GM18502 (cell line): Measurements from ENCODE around the gene AREG.

Experiments
- ATAC-seq: cut with Tn5 transposase; IDR thresholded peaks from one replicate; pipeline ENCODE4 v1.9.1; 2021; ENCODE audit warnings: mild to moderate bottlenecking; ENCODE audit not compliant: unreplicated experiment, poor library complexity

Gene AREG

DNA sequence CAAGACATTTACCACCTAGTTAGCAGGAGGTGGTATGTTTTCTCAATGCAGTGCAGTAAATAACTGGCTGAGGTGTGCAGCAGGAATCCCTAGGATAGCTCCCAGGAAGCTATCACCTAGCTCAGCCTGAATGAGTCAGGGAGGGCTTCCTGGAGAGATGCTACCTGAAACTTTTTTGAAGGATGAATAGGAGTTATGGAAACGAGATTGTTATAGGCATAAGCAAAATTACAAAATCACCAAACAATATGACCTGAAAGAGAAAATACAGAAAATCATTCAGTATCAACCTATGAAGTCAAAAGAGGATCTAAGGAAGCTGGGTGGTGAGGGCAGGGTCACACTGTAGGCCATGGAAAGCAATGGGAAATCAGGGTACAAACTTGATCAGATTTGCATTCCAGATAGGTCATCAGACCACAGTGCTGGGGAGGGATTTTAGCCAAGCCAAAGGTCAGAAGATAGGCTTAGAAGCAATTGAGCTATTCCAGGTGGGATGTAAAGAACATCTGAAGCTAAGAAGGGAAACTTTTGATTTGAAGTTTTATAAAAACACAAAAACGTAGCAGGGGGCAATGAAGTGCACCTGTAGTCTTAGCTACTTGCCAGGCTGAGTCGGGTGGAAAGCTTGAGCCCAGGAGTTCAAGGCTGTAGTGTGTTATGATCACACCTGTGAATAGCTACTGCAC is 11.3 kb downstream of the AREG start:
- no peak for ATAC-seq

GRCh38 chr4:74456849-74457395 is 12.0 kb downstream of the AREG start:
- no peak for ATAC-seq

DNA sequence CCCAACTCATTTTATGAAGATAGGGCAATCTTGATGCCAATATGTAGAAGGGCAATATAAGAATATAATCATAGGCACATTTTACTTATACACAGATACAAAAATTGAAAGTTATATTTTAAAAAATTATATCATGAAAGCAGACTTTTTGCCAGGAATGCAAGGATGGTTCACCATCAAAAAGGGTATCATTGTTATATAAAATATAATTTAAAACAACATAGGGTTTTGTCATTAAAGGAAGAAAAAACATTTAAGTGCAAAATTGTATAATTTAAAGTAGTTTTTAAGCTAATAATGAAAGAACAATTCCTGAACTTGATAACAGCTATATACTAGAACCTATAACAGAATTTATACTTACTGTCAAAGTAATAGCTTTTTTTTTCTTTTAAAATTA is 15.9 kb downstream of the AREG start:
- ATAC-seq, result no peak

GRCh38 chr4:74463123-74463522 is 18.2 kb downstream of the AREG start:
- no peak for ATAC-seq

DNA sequence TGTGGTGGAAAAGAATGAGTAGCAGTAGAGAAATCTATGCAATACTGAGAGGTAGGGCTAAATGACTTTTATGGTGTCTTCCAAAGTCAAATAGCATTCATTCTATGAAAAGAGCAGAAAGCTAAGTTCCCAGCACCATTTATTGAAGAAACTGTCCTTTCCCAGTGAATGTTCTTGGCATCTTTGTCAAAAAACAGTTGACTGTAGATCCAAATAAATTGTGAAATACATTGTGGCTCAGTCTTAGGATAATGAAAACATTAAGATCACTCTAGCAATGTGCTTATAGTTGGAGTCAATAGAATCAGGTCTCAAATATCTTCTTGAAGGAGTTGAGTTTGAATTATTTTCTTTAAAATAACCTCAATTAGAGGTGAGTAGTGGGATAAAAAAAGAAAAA is 19.4 kb downstream of the AREG start:
- ATAC-seq, result no peak

DNA sequence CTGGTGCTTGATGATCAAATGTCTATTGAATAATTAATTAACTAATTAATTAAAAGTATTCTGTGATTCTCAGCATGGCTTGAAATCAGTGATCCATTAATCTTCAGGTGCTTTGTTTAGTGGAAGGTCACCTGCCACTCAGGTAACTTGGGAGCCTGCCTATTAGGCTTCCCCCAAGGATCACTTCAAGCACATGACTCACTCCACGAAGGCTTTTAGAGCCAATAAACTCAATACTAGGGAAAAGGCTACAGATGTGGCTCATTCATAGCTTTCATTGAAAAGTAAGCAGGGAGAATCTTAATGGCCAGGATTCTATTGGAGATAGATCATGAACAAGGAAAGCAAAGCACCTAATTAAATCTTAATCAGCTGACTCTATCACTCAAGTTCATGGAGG is 21.3 kb downstream of the AREG start:
- no peak for ATAC-seq

- ATAC-seq, result no peak
These were observed 26.3 kb downstream of the AREG start for GRCh38 chr4:74471264-74471663.

DNA sequence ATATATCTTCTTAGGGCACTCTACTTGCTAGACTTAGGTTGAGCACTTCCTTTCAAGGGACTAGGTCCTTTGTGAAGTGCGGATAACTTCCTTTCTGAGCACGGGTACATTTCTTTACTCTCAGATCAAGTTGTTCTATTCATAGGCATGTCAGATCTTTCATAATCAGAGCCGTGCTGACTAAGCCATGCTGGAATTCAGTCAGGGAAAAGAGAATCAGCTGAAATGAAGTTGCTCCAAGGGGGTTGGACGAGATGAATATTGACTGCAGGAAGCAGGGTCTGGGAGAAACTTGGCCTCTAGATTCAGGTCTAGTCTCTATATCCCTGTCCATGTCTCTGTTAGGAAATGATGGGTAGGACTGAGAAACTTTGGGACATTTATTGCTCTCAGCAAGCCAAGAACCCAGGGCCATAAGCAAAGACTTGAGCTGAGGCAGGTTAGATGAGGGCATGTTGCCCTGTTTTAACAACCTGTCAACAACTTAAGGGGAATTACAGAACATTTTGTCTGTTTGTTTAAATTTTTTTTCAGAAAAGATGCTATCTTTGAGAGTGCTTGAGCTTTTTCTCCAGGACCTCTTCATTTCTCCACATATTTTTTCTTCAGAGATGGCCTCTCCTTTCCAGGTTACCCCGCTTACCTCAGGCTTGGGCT is 28.3 kb downstream of the AREG start:
- no peak for ATAC-seq

GRCh38 chr4:74474345-74475090 is 29.6 kb downstream of the AREG start:
- no peak for ATAC-seq

DNA sequence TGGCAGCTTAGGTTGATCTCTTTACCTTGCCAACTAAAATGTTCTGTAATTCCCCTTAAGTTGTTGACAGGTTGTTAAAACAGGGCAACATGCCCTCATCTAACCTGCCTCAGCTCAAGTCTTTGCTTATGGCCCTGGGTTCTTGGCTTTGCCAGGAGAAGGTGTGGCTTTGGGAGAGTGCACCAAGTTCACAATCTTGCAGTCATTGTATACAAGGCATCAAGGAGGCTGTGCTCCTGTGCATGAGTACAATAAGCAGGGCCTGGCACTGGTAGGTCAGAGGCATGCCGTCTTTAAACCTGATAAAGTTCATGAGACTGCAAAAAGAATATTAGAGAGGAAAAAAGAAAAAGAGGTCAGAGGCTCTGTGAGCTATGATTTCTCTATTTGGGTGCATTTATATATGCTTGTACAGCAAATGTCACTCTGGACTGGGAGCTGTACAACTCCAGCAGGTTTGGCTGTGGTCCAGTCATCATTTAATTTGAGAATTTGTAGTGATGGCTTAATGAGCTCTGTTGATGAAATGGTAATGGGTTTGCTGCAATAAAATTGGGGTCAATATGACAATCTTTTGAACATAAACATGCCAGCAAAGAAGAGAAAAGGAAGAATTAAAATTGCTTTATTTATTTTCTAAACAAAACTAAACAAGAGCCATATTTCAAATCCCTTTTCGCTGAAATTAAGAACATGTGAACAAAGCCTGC is 30.3 kb downstream of the AREG start:
- no peak for ATAC-seq

DNA sequence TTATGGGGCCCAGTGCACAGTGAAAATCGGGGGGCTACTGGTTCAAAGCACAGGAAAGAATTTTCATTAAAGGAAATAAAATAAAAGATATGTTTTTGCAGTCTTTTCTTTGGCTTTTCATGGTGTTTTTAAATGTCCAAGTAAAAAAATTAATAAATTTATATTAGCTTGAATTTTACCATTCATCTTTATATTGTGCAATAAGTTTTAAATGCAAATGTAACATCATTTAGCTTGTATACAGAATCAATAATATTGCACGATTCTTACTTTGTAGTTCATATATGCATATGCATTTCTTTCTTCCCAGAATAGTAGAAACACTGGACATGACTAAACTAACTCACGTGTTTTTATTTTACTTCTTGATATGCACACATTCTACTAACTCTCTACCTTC is 31.0 kb downstream of the AREG start:
- ATAC-seq, result no peak

DNA sequence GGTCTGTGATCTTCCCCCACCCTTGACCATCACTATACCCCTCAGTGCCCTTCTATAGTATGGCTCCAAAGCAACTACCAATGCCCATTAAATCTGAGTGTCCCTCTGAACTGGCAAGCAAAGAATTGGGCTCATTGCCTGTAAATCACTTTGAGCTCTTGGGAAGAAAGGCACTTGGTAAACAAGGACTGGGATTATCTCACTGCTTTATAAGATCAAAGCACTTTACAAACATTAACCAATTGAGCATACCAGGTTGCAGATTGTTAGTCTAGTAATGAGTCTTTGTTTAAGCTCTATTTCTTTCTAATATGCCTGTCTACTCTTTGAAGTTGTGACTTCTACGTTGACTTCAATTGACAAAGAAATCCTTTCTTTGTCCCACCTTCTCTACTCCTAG is 34.1 kb downstream of the AREG start:
- ATAC-seq, result no peak

- ATAC-seq, result no peak
These were observed 35.3 kb downstream of the AREG start for GRCh38 chr4:74480267-74480666.

DNA sequence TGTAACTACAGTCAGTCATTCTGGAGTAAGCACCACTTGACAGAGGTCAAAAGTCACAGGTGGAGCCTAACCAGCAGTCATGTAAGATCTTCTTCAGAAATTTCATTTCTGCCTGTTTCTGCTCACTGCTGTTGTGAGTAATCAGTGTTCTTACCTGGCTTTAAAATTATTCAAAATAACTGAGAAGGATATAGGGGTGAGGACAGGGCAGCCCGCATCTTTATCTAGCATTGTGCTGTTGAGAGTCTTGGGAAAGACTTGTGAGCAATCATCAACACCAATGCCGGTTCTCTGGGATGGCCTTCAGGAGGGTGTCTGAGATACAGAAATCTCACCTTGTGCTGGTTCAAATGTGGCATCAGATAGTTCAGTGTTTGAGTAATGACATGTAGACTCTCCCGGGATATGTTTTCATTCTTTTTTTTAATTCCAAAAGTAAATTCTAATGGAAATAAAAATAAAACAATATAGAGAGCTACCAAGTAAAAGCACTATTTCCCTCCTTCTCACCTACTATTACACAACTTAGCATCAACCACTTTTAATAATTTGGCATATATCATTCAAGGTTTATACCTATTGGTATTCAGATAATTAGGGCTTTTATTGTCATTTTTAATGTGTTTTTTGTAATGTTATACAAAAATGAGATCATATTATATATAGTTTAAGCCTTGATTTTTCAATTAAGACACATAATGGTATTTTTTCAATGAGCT is 37.1 kb downstream of the AREG start:
- ATAC-seq, result no peak

DNA sequence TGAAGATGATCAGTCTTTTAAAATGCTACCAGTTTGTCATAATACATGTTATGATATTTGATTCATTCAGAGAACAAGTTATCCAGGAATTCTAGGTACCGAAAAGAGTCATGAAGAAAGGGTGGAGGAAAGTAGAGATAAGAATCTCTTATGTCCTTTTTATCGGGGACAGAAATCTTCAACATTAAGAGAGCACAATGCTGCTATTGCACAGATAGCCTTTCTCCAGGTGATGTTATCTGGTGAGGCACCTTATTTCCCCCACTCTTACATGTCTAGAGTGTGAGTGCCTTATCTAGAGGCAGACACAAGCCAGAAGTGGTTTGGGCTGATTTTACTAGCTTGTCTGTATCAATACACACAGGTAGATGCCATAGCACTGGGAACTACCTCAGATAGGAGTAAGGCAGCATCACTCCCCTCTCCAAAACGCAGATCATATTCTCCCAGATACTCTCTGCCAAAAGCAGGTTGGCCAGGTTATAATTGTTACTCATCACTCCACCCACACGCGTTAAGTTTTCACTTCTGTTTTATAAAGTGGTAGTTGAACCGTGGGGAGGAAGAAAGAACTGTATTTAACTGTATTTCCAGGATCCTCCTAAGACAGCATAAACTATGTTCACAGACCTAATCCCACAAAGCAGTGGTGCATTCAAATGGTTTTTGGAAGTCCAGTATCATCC is 38.4 kb downstream of the AREG start:
- ATAC-seq, result no peak

DNA sequence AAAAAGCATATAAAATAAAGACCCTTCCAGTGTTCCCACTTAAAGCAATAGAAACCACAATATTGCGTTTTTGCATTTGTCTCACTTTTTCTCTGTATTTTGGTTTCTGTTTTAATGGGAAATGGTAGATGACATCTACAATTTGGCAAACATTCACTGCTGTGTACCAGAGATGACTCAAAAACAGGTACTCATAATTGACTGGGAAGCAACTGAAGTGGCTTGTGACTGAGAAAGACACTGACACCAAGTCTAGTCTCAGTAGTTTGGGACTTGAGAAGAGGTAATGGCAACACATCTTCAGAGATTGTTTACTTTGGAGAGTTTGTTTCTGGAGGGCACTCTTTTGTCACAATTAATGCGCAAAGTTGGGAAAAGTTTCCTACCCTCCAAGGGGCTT is 42.0 kb downstream of the AREG start:
- ATAC-seq, result no peak

DNA sequence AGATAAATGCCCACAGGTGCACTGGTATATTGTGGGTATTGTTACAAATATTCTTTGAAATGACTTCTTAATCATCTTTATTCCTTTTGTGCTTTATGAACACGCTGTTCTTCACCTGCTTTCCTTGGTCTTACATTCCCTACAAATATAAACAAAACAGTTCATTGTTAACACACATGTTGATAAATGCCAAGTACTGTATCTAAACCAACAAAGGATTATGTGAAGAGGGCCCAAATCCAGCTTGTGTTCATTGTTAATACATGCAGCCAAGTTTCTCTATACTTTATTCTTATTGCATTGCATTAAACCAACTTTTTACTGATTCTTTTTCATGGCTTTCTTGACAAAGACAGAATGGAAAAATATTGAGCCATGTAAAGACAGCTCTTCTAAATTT is 42.8 kb downstream of the AREG start:
- no peak for ATAC-seq

DNA sequence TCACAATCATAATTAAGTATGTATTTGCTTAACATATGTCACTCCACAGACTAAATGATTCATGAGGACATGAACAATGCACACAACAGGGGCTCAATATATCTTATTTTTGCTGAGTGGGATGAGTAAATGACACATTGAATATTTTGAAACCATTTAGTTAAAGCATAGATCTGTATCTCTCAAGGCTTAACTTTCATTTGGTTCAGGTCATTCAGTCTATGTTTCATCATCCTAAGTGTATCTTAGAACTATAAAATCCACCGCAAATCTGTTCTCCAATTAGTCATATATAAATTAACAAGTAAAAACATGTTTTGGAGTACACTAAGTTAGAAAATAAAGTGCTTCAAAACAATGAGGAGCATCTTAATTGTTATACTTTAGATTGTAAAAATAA is 45.8 kb downstream of the AREG start:
- no peak for ATAC-seq

DNA sequence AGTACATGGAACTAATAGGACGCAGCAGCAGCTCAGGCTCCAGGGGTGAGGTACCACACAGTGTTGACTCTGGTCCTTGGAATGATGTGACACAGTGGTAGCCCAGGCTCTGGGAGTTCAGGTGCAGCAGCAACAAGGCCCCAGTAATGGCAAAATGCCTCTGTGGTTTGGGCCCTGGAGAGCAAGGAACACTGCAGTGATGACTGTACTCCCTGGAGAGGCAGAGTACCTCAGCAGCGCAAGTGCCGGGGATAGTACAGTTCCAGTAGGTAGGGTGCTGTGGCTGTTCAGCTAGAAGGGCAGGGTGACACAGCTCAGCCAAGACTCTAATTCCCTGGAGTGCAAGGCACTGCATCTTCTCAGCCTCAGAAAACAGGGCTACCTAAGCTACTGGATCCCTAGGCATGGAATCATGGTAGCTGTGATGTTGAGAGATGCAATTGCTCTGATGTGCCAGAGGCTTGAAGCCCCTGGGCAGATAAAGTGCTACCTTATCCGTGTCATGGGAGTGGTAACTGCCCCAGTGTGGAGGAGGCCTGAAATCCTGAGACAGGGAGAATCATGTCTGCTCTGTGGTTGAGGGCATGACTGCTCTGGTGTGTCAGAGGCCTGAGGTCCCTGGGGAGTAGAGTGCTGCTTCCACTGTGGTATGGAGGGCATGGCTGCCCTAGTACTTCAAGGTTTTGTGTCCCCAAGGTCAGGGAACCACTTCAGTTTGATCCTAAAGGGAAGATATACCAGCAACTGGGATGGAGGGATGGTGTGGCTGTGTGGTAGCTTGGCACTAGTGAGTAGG is 55.2 kb downstream of the AREG start:
- peak; percentile 55 for ATAC-seq
